Suppressor macrophage treated with lipopolysaccharide for 1 hour (primary cell): ENCODE data around the gene DDIT4.
"Not testable (repeated sequence)": the region's sequence is repeated elsewhere in the genome, so short reads cannot be mapped to it uniquely, and the experiment has no call there.

Experiments
- DNase-seq, 3 donors: peaks; one replicate each; pipeline ENCODE4 v3.0.0-alpha.2; 2020 to 2022

DDIT4 gene

GRCh38 chr10:72267819-72268399 is 5.8 kb upstream of the DDIT4 start:
- no peak for DNase-seq

DNA sequence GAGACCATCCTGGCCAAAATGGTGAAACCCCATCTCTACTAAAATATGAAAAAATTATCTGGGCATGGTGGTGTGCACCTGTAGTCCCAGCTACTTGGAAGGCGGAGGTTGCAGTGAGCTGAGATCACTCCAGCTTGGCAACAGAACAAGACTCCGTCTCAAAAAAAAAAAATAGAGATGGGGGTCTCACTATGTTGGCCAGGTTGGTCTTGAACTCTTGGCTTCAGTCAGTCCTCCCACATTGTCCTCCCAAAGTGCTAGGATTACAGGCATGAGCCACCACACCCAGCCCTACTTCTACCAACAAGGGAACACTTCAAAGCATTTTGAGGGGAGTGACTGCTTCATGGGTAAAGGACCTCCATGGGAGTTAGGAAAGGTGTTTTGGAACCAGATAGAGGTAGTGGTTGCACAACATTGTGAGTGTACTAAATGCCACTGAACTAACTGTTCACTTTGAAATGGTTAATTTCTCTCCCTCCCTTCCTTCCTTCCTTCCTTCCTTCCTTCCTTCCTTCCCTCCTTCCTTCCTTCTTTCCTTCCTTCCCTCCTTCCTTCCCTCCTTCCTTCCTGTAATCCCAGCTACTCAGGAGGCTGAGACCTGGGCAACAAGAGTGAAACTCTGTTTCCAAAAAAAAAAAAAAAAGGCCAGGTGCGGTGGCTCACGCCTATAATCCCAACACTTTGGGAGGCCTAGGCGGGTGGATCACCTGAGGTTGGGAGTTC is 5.1 kb upstream of the DDIT4 start:
- DNase-seq, result not testable (repeated sequence)

DNA sequence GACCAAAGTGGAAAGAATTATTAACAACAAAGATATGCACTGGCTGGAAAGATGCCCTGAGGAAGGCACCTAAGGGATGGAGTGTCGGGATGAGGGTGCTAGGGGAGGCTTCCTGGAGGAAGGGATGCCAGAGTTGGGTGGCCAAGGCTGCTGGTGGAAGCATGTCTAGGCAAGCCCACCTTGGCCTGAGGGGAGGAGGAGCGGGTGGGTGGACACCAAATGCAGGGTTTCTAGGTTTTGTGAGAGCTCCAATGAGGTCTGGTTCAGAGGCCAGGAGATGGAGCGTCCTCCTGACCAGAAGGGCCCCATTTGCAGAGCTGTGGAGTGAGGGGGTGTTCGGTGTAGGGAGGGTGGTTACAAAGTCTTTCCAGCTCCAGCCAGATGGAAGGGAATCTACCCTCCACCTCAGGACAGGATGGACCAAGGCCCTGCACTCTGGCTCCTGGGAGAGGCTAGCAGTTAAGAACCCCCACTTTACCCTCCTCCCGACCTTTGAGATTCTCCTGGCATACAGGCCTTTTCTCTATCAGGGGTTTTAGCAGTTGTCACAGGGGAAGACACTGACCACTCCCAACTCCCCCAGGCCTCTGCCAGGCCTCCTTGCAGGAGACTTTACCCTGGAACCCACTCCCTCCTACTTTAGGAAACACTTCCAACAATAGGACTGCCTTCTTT is 3.0 kb upstream of the DDIT4 start:
- DNase-seq, result no peak

GRCh38 chr10:72272689-72273409 is 875 bp upstream of the DDIT4 start:
- DNase-seq, result peak; percentile 93 to 95 (median 94)

GRCh38 chr10:72274213-72274729 is 547 bp downstream of the DDIT4 start:
- peak in 1 of 3 donors; percentile 41 for DNase-seq

- DNase-seq, result peak; percentile 50 to 73 (median 55)
Observed at GRCh38 chr10:72274730-72275350, 1.1 kb downstream of the DDIT4 start.

DNA sequence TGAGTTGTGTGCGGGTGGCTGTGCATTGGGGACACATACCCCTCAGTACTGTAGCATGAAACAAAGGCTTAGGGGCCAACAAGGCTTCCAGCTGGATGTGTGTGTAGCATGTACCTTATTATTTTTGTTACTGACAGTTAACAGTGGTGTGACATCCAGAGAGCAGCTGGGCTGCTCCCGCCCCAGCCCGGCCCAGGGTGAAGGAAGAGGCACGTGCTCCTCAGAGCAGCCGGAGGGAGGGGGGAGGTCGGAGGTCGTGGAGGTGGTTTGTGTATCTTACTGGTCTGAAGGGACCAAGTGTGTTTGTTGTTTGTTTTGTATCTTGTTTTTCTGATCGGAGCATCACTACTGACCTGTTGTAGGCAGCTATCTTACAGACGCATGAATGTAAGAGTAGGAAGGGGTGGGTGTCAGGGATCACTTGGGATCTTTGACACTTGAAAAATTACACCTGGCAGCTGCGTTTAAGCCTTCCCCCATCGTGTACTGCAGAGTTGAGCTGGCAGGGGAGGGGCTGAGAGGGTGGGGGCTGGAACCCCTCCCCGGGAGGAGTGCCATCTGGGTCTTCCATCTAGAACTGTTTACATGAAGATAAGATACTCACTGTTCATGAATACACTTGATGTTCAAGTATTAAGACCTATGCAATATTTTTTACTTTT is 1.8 kb downstream of the DDIT4 start:
- no peak for DNase-seq

GRCh38 chr10:72276013-72276387 is 2.3 kb downstream of the DDIT4 start:
- DNase-seq, result no peak

GRCh38 chr10:72276421-72277339 is 3.0 kb downstream of the DDIT4 start:
- peak; percentile 39 to 55 (median 44) for DNase-seq

- no peak for DNase-seq
Observed at GRCh38 chr10:72277340-72277995, 3.7 kb downstream of the DDIT4 start.

- no peak for DNase-seq
Observed at GRCh38 chr10:72277996-72278667, 4.4 kb downstream of the DDIT4 start.

DNA sequence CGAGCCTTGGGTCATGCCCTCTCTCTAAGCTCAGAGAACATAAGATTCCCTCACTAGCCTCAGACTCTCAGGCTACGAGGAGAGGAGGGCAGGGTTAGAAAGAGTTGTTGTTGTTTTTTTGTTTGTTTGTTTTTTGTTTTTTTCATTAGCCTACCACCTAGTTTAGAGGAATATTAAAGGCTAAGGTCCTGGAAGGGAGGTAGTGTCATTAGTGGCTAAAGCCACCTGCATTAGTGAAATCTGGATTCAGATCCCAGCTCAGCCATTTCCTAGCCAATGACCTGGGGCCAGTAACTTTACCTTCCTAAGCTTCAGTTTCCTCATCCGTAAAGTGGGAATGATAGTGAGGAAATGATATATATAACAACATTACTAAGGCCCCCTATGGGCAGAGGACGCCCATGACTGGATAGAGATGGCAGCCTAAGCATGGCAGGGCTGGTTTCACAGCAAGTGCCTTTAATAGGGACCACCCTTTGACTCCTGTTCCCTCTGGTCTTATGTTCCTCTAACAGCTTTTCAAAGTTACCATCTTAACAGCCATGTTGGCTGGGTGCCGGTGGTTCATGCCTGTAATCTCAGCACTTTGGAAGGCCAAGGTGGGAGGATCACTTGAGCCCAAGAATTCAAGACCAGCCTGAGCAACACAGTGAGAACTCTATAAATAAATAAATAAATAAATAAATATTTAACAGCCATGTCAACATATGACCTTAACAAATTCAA is 5.1 kb downstream of the DDIT4 start:
- no peak for DNase-seq

- not testable (repeated sequence) for DNase-seq
Observed at GRCh38 chr10:72279587-72279986, 5.9 kb downstream of the DDIT4 start.

GRCh38 chr10:72283131-72283530 is 9.4 kb downstream of the DDIT4 start:
- no peak for DNase-seq

DNA sequence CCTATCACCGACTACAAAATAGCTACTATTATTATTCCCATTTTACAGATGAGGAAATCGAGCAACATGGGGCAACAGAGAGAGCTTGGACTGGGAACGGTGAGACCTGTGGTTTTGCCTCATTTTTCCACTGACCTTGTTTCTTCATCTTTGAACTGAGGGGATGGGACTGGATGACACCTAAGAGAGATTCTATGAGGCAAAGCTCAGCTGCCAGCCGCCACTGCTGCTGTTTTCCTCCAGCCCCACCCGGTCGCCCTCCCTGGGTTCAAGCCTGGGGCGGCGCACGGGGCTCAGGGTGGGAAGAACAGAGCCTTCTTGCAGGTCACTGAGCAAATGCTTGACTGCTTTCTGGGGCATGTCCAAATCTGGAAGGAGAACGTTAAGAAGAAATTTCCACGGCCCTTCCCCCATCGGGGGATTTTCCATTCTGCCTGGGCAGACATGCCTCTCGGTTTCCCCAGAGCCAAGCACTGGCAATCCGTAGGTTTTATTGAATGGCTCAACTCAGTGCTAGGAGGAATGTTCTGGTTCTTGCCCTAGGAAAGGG is 12.3 kb downstream of the DDIT4 start:
- DNase-seq, result no peak

GRCh38 chr10:72291019-72291532 is 17.4 kb downstream of the DDIT4 start:
- DNase-seq, result peak; percentile 60 to 71 (median 62)

GRCh38 chr10:72292223-72292691 is 18.5 kb downstream of the DDIT4 start:
- DNase-seq, result no peak

DNA sequence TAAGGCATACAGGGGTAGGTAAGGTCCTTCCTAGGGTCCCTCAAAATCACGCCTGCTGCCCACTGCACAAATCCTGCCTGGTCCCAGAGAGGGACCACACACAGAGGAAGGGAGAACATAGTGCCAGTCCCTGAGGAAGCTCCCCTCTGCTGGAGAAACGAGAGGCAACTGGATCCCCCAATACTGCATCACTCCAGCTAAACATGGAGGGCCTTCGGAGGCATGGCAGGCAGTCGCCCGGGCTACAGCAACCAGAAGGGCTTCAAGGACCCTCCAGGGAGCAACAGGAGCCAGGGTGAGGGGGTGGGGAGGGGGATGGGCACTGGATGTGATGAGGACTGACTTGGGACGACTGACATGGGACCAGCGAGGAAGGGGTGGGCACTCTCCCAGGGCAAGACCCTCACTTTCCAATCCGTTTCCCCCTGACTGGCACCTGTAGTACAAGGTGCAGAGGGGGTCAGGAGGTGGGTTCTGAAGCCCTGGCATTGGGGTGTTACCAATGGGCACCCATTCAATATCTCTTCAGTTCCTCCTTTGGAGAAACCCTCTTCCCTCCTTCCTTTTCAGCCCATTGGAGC is 21.7 kb downstream of the DDIT4 start:
- no peak for DNase-seq
